BE2C (cell line): Measurements from ENCODE around the gene SLC22A17.
"Not testable (repeated sequence)": the region's sequence is repeated elsewhere in the genome, so short reads cannot be mapped to it uniquely, and the experiment has no call there.

Experiments
- DNase-seq: peaks from one replicate; pipeline ENCODE4 v3.0.0-alpha.2; 2020
- H3K27me3 ChIP-seq: fragments of 250-450 bp; sonication (Bioruptor Pico); 2 replicates; pipeline ENCODE4 v1.5.1; 2020; ENCODE audit warnings: mild to moderate bottlenecking
- H3K36me3 ChIP-seq: fragments of 250-450 bp; sonication (Bioruptor Pico); 2 replicates; pipeline ENCODE4 v1.5.1; 2020; ENCODE audit warnings: mild to moderate bottlenecking
- H3K4me1 ChIP-seq: fragments of 250-450 bp; sonication (Bioruptor Pico); 2 replicates; pipeline ENCODE4 v1.5.1; 2020
- H3K4me3 ChIP-seq: 2 replicates; pipeline ENCODE4 v1.5.1; 2011; ENCODE audit warnings: low read depth, low read length
- H3K9me3 ChIP-seq: fragments of 250-450 bp; sonication (Bioruptor Pico); 2 replicates; pipeline ENCODE4 v1.5.1; 2020
- CTCF ChIP-seq: IDR thresholded peaks from 2 replicates; pipeline ENCODE4 v1.5.1; 2012; ENCODE audit warnings: mild to moderate bottlenecking, low read depth, low read length

SLC22A17 gene

GRCh38 chr14:23344481-23344880 lies 8.2 kb downstream of the SLC22A17 start:
- no peaks in the 10 kb centered on the region for H3K36me3 ChIP-seq
- no peaks in the 10 kb centered on the region; the same call in 1 of the 2 replicates for H3K27me3 ChIP-seq
- DNase-seq = no peak
- no peaks in the 10 kb centered on the region; the same call in 1 of the 2 replicates for H3K9me3 ChIP-seq
- H3K4me3 ChIP-seq = no peak overlapping the region
- H3K4me1 ChIP-seq = no peaks in the 10 kb centered on the region
- peak; percentile 22; the same call in 1 of the 2 replicates for TF ChIP-seq CTCF

- TF ChIP-seq CTCF = no peak
- Histone ChIP-seq H3K4me1 (no peaks in the 10 kb centered on the region), H3K4me3 (no peak overlapping the region), H3K27me3 (peaks cover 11% of the 10 kb centered on the region; the same call in 1 of the 2 replicates), H3K36me3 (no peaks in the 10 kb centered on the region), H3K9me3 (no peaks in the 10 kb centered on the region; the same call in 1 of the 2 replicates)
- DNase-seq = no peak
Observed at GRCh38 chr14:23339506-23340268, 13.0 kb downstream of the SLC22A17 start.

DNA sequence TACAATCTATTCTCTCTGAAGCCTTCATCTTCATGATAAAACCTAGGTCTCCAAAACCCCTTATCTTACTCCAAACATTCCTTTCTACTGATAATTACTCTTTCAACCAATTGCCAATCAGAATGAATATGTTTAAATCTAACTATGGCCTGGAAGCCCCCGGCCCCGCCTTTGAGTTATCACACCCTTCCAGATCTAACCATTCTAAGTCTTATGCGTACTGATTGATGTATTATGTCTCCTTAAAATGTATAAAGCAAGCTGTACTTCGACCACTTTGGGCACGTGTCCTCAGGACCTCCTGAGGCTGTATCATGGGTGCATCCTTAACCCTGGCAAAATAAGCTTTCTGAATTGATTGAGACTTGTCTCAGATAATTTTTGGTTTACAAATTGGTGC lies 17.1 kb downstream of the SLC22A17 start:
- no peaks in the 10 kb centered on the region for H3K36me3 ChIP-seq
- H3K27me3 ChIP-seq = peaks cover 15% of the 10 kb centered on the region
- no peaks in the 10 kb centered on the region for H3K4me1 ChIP-seq
- H3K4me3 ChIP-seq = no peak overlapping the region
- no peak for TF ChIP-seq CTCF
- no peak for DNase-seq
- no peaks in the 10 kb centered on the region; the same call in 1 of the 2 replicates for H3K9me3 ChIP-seq

DNA sequence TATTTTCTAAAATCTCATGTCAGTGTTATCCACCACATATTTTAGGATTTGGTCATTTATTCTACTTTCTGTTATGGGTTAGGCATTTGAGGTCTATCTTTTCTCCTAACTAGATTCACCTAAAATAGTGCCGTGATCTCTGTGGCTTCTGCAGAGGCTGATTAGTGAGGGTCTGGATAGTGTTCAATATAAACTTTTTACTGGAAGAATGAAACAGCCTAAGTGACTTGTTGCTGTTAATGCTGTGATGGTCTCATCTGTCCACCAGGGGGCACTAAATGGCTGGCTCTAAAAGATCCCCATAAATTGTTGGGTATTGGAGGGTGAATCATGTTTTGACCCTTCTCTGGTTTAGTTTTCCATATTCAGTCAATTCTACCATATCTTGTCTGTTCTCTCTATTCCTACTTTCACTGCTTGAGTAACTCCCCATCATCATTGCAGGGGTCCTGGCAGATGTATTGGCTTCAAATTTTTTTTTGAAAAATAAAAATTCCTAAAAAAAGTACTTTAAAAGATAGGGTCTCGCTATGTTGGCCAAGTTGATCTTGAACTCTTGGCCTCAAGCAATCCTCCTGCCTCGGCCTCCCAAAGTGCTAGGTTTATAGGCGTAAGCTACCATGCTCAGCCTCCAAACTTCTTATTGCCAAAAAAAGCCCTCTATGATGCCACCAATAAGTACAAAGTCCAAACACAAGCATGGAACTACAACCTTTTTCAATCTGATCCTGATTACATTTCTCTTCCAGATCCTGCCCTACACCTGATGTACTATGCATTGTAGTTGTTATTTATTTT lies 24.5 kb downstream of the SLC22A17 start:
- Histone ChIP-seq H3K4me1 (no peaks in the 10 kb centered on the region; the same call in 1 of the 2 replicates), H3K9me3 (no peaks in the 10 kb centered on the region), H3K36me3 (peaks cover 19% of the 10 kb centered on the region), H3K27me3 (peaks cover 5% of the 10 kb centered on the region), H3K4me3 (no peak overlapping the region)
- DNase-seq = peak; percentile 66
- peak; percentile 92 for TF ChIP-seq CTCF

GRCh38 chr14:23326491-23327332 lies 26.0 kb downstream of the SLC22A17 start:
- no peak for TF ChIP-seq CTCF
- Histone ChIP-seq H3K4me1 (no peaks in the 10 kb centered on the region; the same call in 1 of the 2 replicates), H3K27me3 (peaks cover 1% of the 10 kb centered on the region; the same call in 1 of the 2 replicates)

GRCh38 chr14:23325746-23326145 lies 26.9 kb downstream of the SLC22A17 start:
- H3K27me3 ChIP-seq, H3K9me3 ChIP-seq, DNase-seq, H3K4me1 ChIP-seq, H3K4me3 ChIP-seq: not testable (repeated sequence)
- peaks cover 25% of the 10 kb centered on the region for H3K36me3 ChIP-seq

More at GRCh38 chr14:23326491-23327332, 26.0 kb downstream of the SLC22A17 start:
- Histone ChIP-seq H3K9me3 (no peaks in the 10 kb centered on the region; the same call in 1 of the 2 replicates), H3K36me3 (peaks cover 25% of the 10 kb centered on the region), H3K4me3 (no peak overlapping the region)
- DNase-seq = no peak
